ENCODE data around the gene LRP6.

The LRP6 gene

DNA sequence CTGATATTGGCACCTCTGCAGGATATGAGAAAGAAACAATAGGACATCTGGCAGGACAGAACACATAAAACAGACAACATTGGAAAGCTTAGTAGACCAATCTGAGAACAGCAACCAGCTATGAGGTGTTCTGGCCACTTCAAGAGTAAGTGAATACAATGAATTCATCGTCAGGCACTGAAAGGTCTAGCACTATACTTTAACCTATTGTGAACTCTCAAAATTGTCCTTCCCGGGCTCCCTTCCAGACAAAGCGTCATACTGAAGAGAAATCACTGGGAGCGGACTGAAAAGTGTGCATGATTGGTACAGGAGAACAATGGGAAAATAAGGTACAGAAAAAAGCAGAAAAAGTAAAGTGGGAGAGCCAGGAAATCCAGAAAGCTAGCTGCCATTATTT is 75.8 kb downstream of the LRP6 start:
- no peak overlapping the region for H3K27ac Mint-ChIP-seq
- H3K4me1 Mint-ChIP-seq (ENCODE audit: low read depth) = no peaks in the 10 kb centered on the region
- H3K27me3 Mint-ChIP-seq (ENCODE audit: low read depth) = peaks cover 68% of the 10 kb centered on the region
- peaks cover 1% of the 10 kb centered on the region for H3K36me3 Mint-ChIP-seq (ENCODE audit: low read depth)
- no peaks in the 10 kb centered on the region for H3K9me3 Mint-ChIP-seq
- H3K4me3 Mint-ChIP-seq = no peak overlapping the region

DNA sequence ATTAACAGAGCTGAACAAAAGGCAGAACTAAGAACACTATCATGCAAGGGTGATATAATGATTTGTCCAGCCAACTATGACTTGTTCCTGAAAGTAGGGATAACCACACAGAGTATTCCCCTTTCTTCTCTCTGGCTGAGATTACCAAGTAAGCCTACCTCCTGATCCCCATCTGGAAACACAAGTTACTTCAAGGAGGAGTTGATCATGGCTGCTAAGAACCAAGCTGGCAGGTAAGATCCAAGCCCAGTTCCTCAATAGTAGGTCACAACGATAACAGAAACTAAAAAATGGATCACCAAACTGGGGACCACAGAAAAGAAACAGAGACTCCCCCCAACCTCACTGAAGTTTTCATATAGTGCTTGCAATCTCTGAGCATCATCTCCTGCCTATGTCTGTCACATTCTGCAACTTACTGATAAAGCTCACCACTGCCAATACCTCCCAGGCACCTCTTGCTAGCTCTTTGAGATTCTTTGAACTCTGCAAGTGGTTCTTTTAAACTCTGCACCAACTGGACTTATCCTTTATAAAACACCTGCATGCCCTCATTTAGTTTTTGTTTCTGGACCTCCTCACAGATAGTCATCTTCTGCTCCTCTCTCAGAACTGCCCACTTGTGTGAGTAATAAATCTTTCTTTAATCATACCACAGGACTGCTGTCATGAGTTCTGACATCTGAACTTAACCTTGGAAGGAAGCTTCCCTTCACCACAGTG is 76.6 kb downstream of the LRP6 start:
- H3K27ac Mint-ChIP-seq = no peak overlapping the region
- H3K9me3 Mint-ChIP-seq = no peaks in the 10 kb centered on the region
- peaks cover 64% of the 10 kb centered on the region for H3K27me3 Mint-ChIP-seq (ENCODE audit: low read depth)
- H3K36me3 Mint-ChIP-seq (ENCODE audit: low read depth) = peaks cover 1% of the 10 kb centered on the region
- no peak overlapping the region for H3K4me3 Mint-ChIP-seq
- no peaks in the 10 kb centered on the region for H3K4me1 Mint-ChIP-seq (ENCODE audit: low read depth)

GRCh38 chr12:12185414-12185813 is 81.4 kb downstream of the LRP6 start:
- Mint-ChIP-seq H3K4me3 (no peak overlapping the region), H3K27me3 (ENCODE audit: low read depth) (peaks cover 48% of the 10 kb centered on the region), H3K36me3 (ENCODE audit: low read depth) (peaks cover 1% of the 10 kb centered on the region), H3K27ac (no peak overlapping the region), H3K4me1 (ENCODE audit: low read depth) (no peaks in the 10 kb centered on the region), H3K9me3 (no peaks in the 10 kb centered on the region)

DNA sequence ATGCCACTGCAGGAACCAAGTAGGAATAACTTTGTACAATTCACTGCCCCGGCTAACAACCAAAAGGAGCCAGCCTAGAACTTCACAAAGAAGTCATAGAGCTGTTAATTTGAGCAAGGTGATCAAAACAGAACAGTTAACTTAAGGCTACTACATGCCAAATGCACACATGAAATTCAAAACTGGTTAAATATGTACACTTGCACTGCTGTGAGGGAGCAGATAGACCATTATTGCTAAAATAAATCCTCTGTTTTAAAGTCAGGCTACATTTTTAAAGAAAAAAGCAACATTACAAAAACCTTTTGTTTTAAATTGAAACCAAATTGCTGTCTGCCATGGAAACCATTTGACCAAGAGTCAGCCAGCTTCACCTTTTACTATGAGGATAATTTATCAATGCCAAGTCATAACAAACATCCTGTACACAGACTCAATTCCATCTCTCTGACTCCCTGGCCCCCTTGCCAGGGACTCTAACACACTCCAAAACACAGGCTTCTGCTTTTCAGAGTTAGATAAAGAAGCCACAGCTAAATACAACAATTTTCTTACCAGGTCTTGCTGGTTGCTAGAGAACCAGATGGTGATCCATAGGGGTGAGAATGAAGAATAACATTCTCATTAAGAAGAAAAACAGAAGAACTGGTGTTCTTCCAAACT is 84.0 kb downstream of the LRP6 start:
- Mint-ChIP-seq H3K9me3 (no peaks in the 10 kb centered on the region), H3K4me1 (ENCODE audit: low read depth) (no peaks in the 10 kb centered on the region), H3K4me3 (no peak overlapping the region), H3K27me3 (ENCODE audit: low read depth) (peaks cover 46% of the 10 kb centered on the region), H3K27ac (no peak overlapping the region), H3K36me3 (ENCODE audit: low read depth) (peaks cover 1% of the 10 kb centered on the region)

GRCh38 chr12:12181511-12181910 is 85.3 kb downstream of the LRP6 start:
- H3K4me3 Mint-ChIP-seq = no peak overlapping the region

GRCh38 chr12:12180575-12180974 is 86.3 kb downstream of the LRP6 start:
- Mint-ChIP-seq H3K4me3 (no peak overlapping the region), H3K4me1 (ENCODE audit: low read depth) (no peaks in the 10 kb centered on the region), H3K9me3 (no peaks in the 10 kb centered on the region), H3K27me3 (ENCODE audit: low read depth) (peaks cover 56% of the 10 kb centered on the region), H3K36me3 (ENCODE audit: low read depth) (no peaks in the 10 kb centered on the region), H3K27ac (no peak overlapping the region)

More at GRCh38 chr12:12181511-12181910, 85.3 kb downstream of the LRP6 start:
- Mint-ChIP-seq H3K36me3 (ENCODE audit: low read depth) (no peaks in the 10 kb centered on the region), H3K9me3 (no peaks in the 10 kb centered on the region), H3K27me3 (ENCODE audit: low read depth) (peaks cover 48% of the 10 kb centered on the region), H3K4me1 (ENCODE audit: low read depth) (no peaks in the 10 kb centered on the region), H3K27ac (no peak overlapping the region)

- no peaks in the 10 kb centered on the region for H3K9me3 Mint-ChIP-seq
Measured at GRCh38 chr12:12180136-12180535, 86.7 kb downstream of the LRP6 start.

DNA sequence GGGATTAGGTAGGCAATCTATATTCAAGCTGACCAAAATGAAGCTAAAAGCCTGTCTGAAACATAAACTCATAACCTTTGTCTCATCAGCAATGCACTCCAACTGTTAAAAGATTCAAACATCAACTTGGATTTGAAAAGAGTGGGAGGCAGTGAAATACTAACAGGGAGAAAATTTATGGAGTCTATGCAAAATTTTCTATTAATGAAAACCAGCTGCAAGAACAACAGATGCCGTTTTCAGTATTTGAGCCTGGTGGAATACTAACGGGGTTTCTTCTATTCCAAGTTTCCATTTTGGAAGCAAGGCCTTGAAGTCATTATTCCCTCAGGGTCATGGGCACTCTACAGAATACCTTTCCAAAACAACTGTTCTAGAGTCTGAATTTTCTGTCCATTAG is 88.3 kb downstream of the LRP6 start:
- no peak overlapping the region for H3K27ac Mint-ChIP-seq
- no peak overlapping the region for H3K4me3 Mint-ChIP-seq
- H3K27me3 Mint-ChIP-seq (ENCODE audit: low read depth) = peaks cover 64% of the 10 kb centered on the region
- no peaks in the 10 kb centered on the region for H3K36me3 Mint-ChIP-seq (ENCODE audit: low read depth)
- H3K9me3 Mint-ChIP-seq = no peaks in the 10 kb centered on the region
- no peaks in the 10 kb centered on the region for H3K4me1 Mint-ChIP-seq (ENCODE audit: low read depth)

More at GRCh38 chr12:12180136-12180535, 86.7 kb downstream of the LRP6 start:
- Mint-ChIP-seq H3K27me3 (ENCODE audit: low read depth) (peaks cover 56% of the 10 kb centered on the region), H3K27ac (no peak overlapping the region), H3K4me3 (no peak overlapping the region), H3K4me1 (ENCODE audit: low read depth) (no peaks in the 10 kb centered on the region), H3K36me3 (ENCODE audit: low read depth) (no peaks in the 10 kb centered on the region)

DNA sequence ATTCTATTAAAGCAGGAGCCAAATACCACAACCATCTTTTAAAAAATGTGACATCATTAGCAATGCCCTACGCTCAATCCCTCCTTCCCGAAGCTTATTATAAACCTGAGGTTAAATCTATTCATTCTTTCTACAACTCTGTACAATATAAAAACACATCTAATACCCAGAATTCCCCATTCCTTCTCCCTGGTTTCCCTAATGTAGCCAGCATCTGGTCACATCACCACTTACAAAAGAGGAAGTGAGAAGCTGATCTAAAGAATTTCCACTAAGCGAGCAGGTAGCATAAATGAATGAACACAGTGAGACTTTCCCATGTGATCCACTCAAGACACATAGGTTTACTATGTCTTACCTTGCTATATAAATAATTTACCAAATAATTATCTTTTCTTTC is 90.4 kb downstream of the LRP6 start:
- no peak overlapping the region for H3K27ac Mint-ChIP-seq
- H3K9me3 Mint-ChIP-seq = no peaks in the 10 kb centered on the region
- H3K4me1 Mint-ChIP-seq (ENCODE audit: low read depth) = peaks cover 12% of the 10 kb centered on the region
- peaks cover 62% of the 10 kb centered on the region for H3K27me3 Mint-ChIP-seq (ENCODE audit: low read depth)
- H3K36me3 Mint-ChIP-seq (ENCODE audit: low read depth) = no peaks in the 10 kb centered on the region
- H3K4me3 Mint-ChIP-seq = no peak overlapping the region

GRCh38 chr12:12171991-12172511 is 94.8 kb downstream of the LRP6 start:
- Mint-ChIP-seq H3K36me3 (ENCODE audit: low read depth) (no peaks in the 10 kb centered on the region), H3K4me3 (no peak overlapping the region), H3K9me3 (no peaks in the 10 kb centered on the region), H3K4me1 (ENCODE audit: low read depth) (peaks cover 12% of the 10 kb centered on the region), H3K27me3 (ENCODE audit: low read depth) (peaks cover 52% of the 10 kb centered on the region), H3K27ac (no peak overlapping the region)

GRCh38 chr12:12167847-12168246 is 99.0 kb downstream of the LRP6 start:
- Mint-ChIP-seq H3K36me3 (ENCODE audit: low read depth) (no peaks in the 10 kb centered on the region), H3K27ac (no peak overlapping the region), H3K9me3 (no peaks in the 10 kb centered on the region), H3K4me1 (ENCODE audit: low read depth) (peaks cover 12% of the 10 kb centered on the region), H3K27me3 (ENCODE audit: low read depth) (peaks cover 40% of the 10 kb centered on the region), H3K4me3 (no peak overlapping the region)

- no peak overlapping the region for H3K4me3 Mint-ChIP-seq
- no peaks in the 10 kb centered on the region for H3K36me3 Mint-ChIP-seq (ENCODE audit: low read depth)
- peaks cover 3% of the 10 kb centered on the region for H3K4me1 Mint-ChIP-seq (ENCODE audit: low read depth)
- no peak overlapping the region for H3K27ac Mint-ChIP-seq
- H3K27me3 Mint-ChIP-seq (ENCODE audit: low read depth) = peaks cover 35% of the 10 kb centered on the region
- H3K9me3 Mint-ChIP-seq = no peaks in the 10 kb centered on the region
Measured at GRCh38 chr12:12166751-12167150, 100.1 kb downstream of the LRP6 start.

DNA sequence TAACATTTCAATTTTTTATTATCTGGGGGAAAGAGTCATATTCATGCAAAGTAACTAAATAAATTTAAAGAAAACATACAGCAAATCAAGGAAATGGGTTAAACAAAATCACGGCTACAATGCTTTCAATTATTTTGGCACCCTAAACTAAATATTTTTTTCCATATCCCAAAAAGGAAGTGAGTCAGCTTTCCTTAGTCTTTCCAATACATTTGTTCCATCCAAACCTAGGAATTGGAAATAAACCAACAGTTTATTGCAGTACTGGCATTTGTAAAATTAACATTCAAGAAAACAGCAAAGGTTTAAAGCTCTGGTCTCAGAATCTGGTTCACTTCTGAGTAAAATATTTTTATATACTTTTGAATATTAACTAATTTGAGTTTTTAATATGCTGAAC is 106.9 kb downstream of the LRP6 start:
- Mint-ChIP-seq H3K9me3 (no peaks in the 10 kb centered on the region), H3K36me3 (ENCODE audit: low read depth) (no peaks in the 10 kb centered on the region), H3K4me3 (no peak overlapping the region), H3K4me1 (ENCODE audit: low read depth) (no peaks in the 10 kb centered on the region), H3K27me3 (ENCODE audit: low read depth) (peaks cover 17% of the 10 kb centered on the region), H3K27ac (no peak overlapping the region)

DNA sequence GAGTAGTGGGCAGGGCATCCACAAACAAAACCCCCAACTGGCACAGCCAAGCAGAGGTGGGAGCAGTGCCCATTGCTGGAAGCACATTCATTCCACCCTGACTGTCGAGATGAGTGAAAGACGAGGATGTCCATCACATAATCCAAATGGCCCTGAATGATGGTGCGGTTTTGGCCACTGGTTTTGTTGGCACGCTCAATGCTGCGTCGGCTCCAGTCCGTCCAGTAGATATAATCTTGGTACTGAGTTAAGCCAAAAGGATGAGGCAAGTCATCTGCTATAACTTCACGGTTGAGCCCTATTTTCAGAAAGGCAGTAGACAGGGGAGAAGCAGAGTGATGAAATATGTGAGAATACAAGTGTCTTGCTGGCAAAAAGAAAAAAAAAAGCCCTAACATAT is 108.0 kb downstream of the LRP6 start:
- Mint-ChIP-seq H3K27ac (no peak overlapping the region), H3K4me3 (no peak overlapping the region), H3K27me3 (ENCODE audit: low read depth) (peaks cover 22% of the 10 kb centered on the region), H3K36me3 (ENCODE audit: low read depth) (no peaks in the 10 kb centered on the region), H3K9me3 (no peaks in the 10 kb centered on the region), H3K4me1 (ENCODE audit: low read depth) (no peaks in the 10 kb centered on the region)

DNA sequence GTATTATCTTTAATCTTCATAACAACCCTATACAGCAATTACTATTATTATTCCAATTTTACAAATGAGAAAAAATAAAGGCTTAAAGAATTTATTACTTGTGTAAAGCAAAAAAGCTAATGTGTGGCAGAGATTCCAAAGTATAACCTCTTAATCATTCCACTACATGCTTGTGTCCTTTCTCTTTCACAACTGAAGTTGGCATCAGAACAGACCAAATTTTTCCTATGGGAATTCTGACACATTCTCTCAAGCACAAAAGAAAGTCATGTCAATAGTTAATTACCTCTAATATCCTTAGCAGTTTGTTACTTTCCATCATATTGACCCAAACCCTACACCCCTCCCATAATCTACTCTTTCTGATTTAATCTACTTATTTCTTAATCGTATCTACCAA is 109.4 kb downstream of the LRP6 start:
- no peak overlapping the region for H3K4me3 Mint-ChIP-seq
- H3K27me3 Mint-ChIP-seq (ENCODE audit: low read depth) = peaks cover 24% of the 10 kb centered on the region
- no peaks in the 10 kb centered on the region for H3K9me3 Mint-ChIP-seq
- H3K27ac Mint-ChIP-seq = no peak overlapping the region
- H3K36me3 Mint-ChIP-seq (ENCODE audit: low read depth) = no peaks in the 10 kb centered on the region
- H3K4me1 Mint-ChIP-seq (ENCODE audit: low read depth) = no peaks in the 10 kb centered on the region

Data from T-helper 1 cell treated with Interleukin-12 subunit alpha and Interleukin-12 subunit beta and Interleukin-4 antibody, amounts not matched to agents 30 μg/mL and 1 μg/mL, for 36 hours (primary cell).